ENCODE results near the gene TMOD3.

Gene TMOD3

DNA sequence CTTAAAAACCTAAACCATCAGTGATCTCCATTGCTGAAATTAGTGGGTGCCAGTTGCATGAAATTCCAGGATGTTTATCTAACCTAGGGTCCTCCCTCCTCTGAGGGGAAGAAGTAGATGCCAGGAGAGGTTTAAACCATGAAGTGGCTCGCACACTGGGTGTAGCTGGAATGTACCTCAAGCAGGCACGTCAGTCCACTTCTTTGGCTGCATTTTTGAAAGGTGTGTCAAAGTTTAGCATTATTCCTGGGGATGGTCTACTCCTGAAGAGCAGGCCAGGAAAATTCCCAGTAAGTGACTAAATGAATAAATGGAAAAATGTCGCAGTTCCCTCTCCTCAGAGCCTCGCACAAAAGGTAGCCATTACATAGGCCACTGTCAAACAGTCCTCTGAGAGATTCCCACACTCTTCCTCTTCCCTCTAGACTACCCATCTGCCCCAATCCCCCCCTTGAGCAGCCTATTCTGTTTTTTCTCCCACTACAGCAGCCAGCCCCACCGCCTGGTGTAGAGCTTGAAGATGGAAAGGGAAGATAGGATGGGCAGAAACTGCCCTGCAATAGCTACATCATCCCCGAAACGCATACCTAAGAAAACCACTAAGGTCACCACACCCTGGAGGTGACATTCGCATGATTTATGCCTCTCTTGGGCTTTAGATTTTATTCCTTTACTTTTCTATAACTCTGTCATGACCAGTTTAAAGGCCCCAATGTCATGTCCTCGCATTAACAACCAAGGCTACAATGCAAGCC lies 655 bp upstream of the TMOD3 start:
- DNase-seq, result no peak

DNA sequence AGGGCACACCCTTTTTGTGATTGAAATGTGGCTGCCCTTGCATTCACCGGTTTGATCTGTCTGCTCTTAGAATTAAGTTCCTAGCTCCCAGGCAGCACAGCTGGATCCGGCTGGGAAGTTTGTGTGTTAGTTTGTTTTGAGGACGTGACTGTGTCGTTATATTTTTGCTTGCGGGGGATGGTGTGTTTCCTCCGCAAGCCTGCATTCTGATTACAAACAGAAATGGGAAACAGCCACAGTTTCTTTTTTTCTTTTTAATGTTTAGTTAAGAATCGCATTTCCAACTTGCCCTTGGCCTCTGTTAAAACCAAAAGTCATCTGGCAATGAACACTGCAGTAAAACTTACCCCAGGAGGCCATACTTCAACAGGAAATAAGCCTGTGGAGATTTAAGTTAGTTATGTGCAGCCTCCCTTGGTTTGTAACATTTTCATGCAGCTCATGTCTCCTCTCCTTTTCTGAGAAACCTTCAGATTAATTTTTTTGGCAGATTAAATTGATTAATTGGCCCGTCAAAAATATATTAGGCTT lies 888 bp downstream of the TMOD3 start:
- no peak for DNase-seq

DNA sequence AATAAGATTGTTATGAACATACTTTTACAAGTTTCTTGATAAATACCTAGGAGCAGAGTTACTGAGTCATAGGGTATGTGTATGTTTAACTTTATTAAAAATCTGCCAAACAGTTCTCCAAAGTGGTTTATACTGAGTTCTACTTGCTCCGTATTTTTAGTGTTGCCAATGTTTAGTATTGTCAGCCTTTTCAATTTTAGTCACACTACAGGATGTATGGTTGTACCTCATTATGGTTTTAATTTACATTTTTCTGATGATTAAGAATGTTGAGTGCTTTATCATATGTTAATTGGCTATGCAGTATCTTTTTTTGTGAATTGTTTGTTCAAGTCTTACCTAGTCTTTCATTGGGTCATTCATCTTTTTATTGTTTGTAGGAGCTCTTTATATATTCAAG lies 4.3 kb downstream of the TMOD3 start:
- DNase-seq, result no peak

DNA sequence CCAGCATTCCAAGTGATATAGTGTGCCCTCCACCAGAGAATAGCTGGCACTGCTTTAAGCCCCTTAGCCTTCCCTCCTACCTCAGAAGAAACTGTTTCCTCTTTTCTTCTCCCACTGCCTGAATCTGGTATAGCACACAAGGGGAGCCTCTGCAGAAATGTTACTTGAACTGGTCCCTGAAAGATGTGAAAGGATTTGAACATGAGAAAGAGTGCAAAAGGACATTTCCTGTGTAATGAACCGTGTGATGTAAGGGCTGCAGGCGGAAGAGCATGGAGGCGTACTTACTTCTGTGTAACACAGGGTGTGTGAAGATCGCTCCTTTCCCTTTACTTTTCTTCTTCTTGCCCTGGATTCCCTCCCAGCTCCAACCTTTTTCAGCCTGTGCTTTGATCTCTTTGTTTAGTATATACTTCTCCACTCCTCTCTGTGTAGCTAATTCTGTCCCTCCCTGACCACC lies 8.4 kb downstream of the TMOD3 start:
- DNase-seq, result no peak

DNA sequence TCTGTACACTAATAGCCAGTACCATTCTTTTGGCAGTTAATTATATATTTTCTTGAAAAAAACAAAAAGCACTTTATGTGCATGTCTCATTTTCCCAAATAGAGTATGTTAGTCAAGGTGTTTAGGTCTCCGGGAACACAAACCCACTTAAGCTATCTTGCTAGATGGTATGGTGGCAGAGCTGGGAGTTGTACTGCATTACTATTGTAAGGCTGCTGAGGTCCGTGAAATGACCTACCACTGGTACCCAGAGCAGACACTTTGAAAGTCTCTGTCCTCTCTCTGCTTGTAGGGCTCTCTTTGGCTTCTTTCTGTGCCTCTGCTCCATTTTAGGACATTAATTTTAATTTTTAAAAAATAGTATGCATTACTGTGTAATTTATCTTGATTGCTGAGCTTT lies 8.8 kb downstream of the TMOD3 start:
- DNase-seq, result no peak

DNA sequence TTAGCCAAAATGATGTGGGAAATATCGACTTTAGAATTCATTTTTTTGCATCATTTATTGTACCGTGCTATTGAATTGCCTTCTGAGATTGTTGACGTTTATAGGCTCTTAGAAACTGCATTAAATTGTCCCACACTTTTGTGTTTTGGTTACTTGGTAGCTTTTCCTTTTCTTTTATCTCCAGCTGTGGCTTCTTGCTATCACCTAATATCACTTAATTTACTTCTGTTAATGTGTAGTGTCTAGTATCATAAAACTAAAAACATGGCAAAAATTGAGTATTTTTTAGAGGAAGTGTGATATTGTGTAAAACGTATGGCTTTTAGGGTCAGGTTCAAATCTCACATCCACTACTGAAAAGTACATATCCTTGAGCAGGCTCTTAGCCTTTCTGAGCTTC lies 11.2 kb downstream of the TMOD3 start:
- DNase-seq, result no peak

DNA sequence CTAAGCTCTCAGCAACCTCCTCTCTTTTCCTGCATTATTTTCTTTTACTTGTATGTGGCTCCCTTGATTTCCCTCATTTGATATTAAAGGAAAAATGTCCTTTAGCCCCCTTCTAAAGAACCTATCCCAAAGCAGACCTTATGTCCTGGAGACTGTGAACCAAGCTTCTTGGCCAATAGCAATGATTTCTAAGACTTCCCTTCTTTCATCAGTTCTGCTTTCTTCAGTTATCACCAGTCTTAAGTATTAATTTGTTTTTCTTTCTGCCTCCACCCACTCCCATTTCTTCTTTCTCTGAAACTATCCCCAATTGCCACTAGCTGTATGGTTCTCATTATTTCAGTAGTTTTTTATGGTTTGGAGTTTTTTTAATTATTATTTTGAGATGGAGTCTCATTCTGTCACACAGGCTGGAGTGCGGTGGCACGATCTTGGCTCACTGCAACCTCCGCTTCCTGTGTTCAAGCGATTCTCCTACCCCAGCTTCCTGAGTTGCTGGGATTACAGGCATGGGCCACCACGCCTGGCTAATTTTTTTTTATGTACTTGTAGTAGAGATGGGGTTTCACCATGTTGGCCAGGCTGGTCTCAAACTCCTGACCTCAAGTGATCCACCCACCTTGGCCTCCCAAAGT lies 12.1 kb downstream of the TMOD3 start:
- DNase-seq, result no peak

DNA sequence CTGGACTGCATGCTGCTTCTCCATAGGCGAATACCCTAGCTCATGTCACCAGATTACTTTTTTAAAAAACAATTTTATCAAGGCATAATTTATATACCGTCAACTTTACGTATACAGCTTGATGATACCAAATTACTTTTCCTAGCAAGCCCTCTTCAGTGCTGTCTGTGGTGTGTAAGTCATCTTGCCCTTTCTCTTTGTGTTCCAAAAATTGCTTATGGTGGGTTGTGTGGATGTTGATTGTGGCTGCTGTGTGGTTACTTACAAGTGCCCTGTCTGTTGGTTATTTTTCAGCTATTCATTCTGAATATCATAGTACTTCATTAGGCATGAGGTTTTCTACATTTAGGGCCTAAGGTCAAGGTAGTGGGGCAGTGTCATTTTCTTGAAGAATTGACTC lies 12.8 kb downstream of the TMOD3 start:
- DNase-seq, result no peak

DNA sequence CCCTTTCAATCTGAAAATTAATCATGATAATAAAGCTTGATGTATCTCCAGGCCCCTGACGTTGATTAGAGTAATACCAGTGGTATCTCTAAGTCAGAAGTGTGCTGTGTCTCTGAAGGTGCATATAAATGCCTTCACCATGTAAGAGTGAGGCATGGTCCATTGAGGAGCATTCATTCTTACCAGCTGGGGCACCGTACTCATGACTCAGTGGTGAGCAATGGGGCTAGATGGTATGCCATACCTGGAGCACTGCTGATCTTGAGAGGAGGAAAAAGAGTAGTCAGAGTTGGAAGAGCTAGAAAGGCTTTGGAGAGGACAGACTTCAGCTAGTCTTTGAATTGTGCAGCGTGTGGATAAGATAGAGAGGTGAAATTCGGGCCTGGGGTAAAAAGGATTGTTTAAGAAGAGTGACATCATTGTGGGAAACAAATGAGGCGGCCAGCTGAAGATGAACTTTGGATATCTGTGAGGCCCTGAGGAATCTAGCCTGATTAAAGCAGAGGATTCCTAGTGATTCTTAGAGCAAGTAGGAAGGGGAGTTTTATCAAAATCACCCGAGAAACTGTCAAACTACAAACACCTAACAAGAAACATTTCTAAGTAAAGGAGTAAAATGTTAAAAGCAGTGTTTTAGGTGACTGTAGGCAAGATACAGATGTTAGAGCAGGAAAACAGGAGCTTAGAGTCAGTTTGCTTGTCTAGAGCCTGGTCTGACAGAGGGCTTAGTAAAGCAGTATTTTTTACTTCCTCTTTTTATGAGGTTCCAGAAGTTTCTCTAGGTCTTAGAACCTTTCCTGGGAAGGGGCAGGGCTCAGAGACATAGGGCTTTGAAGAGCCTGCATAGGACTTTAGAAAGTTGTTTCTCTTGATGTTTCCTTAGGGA lies 13.6 kb downstream of the TMOD3 start:
- DNase-seq, result no peak

DNA sequence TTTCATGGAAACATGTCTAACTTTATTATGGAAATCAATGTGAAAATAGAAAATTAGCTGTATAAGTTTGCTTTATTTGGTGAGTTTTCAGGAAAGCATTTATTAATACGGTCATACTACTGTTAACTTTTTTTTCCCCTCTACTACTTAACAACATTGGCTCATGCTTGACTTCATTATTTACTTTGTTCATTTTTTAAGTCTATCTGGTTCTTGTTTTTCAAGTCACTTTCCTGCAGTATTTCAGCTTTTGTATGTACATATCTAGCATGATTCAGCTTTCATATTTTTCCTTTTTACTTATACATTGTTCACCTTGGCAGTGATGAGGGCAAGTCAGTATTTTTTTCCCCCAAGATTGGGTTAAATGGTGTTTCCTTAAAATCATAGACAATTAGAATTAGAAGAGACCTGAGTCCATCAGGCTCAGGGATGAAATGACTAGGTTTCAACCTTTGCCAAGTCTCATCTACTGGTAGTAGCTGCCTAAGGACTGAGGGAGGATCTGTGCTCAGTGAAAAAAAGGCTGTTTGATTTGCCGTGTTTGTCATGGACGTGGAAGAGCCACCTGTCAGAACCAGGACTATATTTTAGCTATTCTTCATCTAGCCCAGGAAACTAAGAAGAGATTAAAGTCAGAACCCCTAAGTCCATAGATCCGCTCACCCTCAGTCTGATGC lies 15.4 kb downstream of the TMOD3 start:
- no peak for DNase-seq

DNA sequence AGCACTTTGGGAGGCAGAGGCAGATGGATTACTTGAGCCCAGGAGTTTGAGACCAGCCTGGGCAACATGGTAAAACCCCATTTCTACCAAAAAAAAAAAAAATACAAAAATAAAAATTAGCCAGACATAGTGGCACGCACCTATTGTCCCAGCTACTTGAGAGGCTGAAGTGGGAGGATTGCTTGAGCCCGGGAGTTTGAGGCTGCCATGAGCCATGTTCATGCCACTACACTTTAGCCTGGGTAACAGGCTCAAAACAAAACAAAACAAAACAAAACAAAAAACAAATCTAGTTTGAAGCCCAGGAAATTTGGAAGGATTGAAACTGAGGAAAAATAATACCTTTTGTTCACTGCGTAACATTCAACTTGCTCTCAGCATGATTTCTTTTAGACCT lies 16.6 kb downstream of the TMOD3 start:
- DNase-seq, result no peak

DNA sequence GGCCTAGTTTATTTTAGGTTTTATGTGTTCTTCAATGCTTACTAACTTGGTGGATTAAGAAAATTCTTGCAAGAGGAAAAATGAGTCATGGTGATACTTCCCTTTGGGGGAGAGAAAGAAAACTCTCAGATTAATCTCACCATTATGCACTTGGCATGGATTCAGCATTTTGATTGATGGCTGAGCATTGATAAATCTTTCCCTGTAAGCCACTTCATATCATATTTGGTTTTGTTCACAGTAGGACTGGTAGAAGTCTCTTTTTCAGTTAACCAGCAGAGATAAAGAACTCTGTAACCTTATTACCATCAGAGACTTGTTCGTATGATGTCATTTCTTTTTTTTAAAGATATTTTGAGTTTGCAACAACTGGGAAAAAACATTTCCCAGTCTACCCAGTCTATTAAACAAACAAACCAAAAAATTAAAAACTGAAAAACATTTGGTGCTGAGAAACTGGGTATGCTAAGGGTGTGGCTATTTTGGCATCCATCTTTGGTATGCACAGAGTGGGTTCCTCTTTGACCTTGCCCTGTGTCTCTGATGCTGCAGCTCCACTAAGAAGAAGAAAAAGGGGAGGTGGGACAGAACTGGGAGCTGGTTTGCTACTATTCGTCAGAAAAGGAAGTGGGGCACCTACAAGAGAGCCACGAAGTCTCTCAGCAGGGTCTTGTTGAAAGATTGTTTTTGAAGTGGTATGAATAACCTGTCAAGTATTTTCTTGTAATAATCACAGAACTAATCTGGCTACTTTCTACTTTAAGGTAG lies 17.2 kb downstream of the TMOD3 start:
- DNase-seq, result no peak

DNA sequence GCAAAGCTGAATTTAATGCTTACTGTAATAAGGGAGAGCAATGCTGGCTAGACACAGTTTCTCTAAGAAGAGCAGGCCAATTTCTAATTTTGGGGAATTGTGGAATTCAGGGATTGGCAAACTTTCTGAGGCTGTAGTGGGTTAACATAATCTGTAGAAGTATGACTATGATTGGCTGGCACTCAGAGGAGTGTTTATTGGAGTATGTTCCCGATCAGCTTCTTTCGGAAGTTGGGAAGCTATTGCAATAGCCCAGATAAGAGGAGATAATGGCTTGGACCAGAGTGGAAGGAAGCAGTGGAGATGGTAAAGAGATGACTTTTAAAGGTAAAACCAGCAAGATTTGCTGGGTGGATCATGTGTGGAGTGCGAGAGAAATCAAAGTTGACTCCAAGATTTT lies 19.4 kb downstream of the TMOD3 start:
- DNase-seq, result no peak

DNA sequence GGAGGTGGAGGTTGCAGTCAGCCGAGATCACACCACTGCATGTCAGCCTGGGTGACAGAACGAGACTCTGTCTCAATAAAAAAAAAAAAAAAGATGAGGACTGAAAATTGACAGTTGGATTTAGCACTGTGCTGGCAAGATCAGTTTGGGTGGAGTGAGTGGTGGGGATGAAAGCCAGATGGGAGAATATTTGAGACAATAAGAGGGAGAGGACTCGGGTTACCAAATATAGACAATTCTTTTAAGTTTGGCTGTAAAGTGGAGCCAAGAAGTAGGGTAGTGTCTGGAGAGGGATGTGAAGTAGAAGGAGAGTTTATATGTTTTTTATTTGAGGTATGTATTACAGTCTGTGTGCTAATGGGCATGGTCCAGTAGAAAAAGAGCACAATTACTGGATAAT lies 20.4 kb downstream of the TMOD3 start:
- no peak for DNase-seq

DNA sequence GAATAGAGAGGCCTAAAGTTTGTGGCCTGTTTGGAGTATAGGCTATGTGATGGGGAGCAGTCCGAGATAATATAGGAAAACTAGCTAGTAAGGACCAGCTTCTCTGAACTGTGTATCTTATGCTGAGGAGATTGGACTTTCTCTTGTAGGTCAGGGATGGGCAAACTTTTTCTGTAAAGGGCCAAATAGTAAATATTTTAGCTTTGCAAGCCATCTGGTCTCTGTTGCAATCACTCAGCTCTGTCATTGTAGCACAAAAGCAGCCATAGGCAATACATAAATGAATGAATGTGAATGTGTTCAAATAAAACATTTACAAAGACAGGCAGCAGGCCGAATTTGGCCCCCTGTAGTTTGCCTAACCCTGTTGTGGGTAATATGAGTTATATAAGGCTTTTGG lies 24.5 kb downstream of the TMOD3 start:
- no peak for DNase-seq

DNA sequence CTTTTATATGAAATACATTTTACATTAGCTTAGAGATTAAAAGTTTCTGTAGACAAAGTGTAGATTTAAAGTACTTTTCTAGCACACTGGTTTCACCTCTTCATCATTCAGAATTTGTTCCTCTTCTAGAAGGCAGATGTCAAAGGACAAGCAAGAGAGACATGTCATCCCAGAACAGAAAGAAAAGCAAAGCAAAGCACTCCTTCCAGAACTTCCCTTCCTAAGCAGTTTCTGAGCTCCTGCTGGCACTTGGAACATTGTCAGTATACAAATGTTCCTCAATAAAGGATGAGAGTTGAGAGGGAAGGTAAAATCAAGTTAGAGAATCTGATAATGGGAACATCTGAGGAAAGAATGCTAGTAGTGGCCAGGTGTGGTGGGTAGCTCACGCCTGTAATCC lies 26.2 kb downstream of the TMOD3 start:
- no peak for DNase-seq

DNA sequence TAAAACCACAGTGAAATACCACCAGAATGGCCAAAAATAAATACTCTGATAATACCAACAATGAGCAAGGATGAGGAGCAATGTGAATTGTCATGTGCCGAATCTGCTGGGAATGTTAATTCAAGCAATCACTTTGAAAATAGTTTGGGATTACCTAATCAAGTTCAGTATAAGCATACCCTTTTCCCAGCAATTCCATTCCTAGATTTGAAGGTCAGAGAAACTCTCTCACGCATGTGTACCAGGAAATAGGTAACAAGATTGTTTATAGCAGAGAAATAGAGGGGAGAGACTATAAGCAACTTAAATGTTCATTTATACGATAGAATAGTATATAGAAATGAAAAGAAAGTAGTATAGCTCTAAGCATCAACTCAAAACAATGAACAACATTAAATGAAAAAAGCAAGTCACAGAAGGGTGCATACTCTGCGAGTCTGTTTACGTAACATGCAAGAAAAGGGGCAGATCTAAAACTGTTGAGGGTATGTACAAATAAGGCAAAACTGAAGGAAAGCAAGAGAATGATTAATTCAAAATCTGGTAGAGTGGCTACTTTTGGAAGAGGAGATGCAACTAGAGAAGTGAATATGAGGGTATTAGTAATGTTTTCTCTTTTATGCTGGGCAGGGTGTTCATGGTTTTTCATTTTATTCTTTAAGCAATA lies 27.4 kb downstream of the TMOD3 start:
- DNase-seq, result no peak

DNA sequence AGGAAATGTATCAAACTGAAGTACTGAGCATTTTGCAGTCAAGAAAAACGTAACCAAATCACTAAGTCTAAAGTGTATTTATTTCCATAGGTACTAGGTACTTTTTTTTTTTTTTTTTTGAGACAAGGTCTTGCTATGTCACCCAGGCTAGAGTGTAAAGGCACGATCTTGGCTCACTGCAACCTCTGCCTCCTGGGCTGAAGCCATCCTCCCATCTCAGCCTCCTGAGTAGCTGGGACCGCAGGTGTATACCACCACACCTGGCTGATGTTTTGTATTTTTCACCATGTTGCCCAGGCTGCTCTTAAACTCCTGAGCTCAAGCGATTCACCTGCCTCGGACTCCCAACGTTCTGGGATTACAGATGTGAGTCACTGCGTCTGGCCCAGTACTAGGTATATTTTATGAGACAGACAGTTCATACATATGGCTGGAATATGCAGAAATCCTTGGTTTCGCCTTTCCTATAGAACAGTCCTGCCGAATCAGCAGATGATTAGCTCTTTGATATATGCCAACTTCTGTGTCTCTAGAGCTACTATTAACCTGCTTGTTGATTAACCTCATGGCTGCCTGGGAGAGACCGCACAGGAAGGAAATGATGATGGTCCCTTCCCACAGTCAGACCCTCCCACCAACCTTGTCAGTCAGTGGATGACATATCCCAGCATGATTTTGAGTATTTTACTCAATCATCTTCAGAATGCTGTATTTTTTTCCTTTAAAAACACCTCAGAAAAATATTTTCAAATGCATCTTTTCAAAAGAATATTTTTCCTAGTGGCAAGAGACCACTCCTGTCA lies 32.3 kb downstream of the TMOD3 start:
- peak in 3 of 4 experiments; percentile 19 to 38 (median 19) for DNase-seq

DNA sequence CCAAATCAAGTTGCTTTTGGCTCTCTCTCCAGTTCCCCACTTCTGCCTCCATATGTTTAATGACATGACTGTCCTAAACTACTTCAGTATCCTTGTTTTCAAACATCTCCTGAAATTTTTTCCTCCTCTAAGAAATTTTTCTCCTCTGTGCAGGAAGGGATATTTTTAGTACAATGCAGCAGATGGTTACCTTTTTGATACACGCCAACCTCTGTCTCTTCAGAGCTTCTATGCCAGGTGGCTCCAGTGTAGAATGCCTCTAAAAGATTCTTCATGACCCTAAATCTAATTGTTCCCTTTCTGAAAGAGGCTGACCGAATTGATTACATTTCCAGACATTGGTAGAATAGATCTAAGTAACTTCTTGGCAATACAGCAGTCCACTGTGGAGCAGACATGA lies 33.7 kb downstream of the TMOD3 start:
- DNase-seq, result no peak

DNA sequence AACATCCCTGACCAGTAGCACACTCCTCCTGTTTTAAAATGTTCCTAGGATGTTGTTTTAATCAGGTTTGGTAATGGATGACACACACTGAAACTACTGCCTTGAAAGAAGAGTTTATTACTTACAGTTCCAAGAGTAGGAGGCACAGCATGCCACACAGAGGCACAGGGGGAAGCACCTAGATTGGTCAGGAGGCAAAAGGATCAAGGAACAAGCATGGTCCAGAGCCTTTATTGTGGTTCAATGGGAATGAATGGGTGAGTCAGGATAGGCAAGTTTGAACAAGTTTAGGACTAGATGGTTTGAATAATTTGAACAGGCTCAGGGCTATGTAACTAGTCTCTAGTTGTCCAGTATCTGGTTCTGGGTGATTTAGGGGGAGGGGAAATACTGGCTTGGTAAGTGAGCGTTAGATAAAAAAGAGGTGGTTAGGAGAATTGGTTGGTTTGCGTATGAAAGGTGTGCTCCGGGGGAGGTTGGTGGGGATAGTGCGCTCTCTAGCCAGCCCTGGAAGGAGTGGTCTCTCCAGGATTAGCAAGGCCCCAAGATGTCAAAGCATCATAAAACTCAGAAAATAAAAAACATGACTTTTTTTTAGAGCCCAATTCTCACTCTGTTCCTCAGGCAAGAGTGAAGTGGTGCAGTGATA lies 35.1 kb downstream of the TMOD3 start:
- no peak for DNase-seq

Data from activated CD4-positive, CD25-positive, alpha-beta regulatory T cell (primary cell).